ENCODE data around the gene LPXN.

GRCh38 chr11:58567889-58568512, 7.7 kb downstream of the LPXN start:
- TF ChIP-seq POLR2A (IDR thresholded peaks at IDR 0.05) (no peak), EP300 (IDR thresholded peaks at IDR 0.05) (no peak), CTCF (IDR thresholded peaks at IDR 0.05) (peak; percentile 52 to 81 (median 66)), POLR2AphosphoS5 (IDR thresholded peaks at IDR 0.05) (no peak)

Measured in gastroesophageal sphincter (tissue), 3 donors.